K562 (cell line): ENCODE results near the gene GINS2. TPM values are rescaled to one million over a fixed set of nuclear protein-coding genes. Genes with fewer than 3 reads are reported as not detected.

ENCODE experiments used
- JUN ChIP-seq, 2 experiments: sonication (generic) in 1 of 2; formaldehyde crosslinking in 1 of 2; IDR thresholded peaks; 2 replicates each; pipeline versions ENCODE4 v1.6.1 to v1.8.0; 2012 to 2022; ENCODE audit warnings: borderline replicate concordance in 2 of 2, mild to moderate bottlenecking in 2 of 2, improper control_type of control experiment in 1 of 2, low read depth in 1 of 2, low read length in 1 of 2, missing genetic modification reagents in 1 of 2
- MEIS2 ChIP-seq: fragments of 450-650 bp; IDR thresholded peaks from 2 replicates; pipeline ENCODE4 v1.6.1; 2014; ENCODE audit warnings: mild to moderate bottlenecking; ENCODE audit not compliant: partially characterized antibody
- NR3C1 ChIP-seq: sonication (generic); formaldehyde crosslinking; IDR thresholded peaks from 2 replicates; pipeline ENCODE4 v1.8.1; 2022; ENCODE audit warnings: missing genetic modification reagents
- SRSF9 ChIP-seq: fragments of 200-400 bp; formaldehyde crosslinking; IDR thresholded peaks from 2 replicates; pipeline ENCODE4 v1.6.1; 2017; ENCODE audit warnings: low read depth, low read length, borderline replicate concordance
- TBL1XR1 ChIP-seq, 2 experiments: IDR thresholded peaks; 2 replicates each; pipeline ENCODE4 v1.6.1; 2012; ENCODE audit warnings: improper control_type of control experiment in 2 of 2, low read length in 2 of 2, mild to moderate bottlenecking in 1 of 2
- ZNF134 ChIP-seq: fragments of 250-450 bp; sonication (Bioruptor Pico); conservative IDR thresholded peaks from 2 replicates; pipeline ENCODE4 v1.4.0; 2020
- ZSCAN29 ChIP-seq: fragments of 450-650 bp; IDR thresholded peaks from 2 replicates; pipeline ENCODE4 v1.6.1; 2017
- polyA plus RNA-seq, 8 experiments: library from polyadenylated mRNA; depleted of rRNA in 4 of 8; stranded (reverse) in 5 of 8; unstranded in 3 of 8; fragments of >200 nt; fragmentation: Nextera tagmentation in 2 of 8; fragmentation: Illumina TruSeq in 1 of 8; extraction: Ambion mirVana in 2 of 8; extraction: Trizol in 1 of 8; gene quantifications; 2 replicates each; pipeline versions ENCODE4 v1.2.1 to v1.2.3, GENCODE V29; 2011 to 2014; ENCODE audit warnings: inconsistent platforms in 1 of 8, missing spikeins in 1 of 8
- total RNA-seq, 7 experiments: library from RNA; depleted of rRNA in 6 of 7; stranded (reverse); fragments of >200 nt in 6 of 7; fragmentation: Illumina TruSeq in 2 of 7; extraction: Trizol in 2 of 7; gene quantifications; 2 replicates each; pipeline versions ENCODE4 v1.2.1 to v1.2.3, GENCODE V29; 2011 to 2021; ENCODE audit warnings: low replicate concordance in 1 of 7
- TF ChIP-seq, protein P1 (sequence below): fragments of 250-450 bp; sonication (Bioruptor Pico); IDR thresholded peaks from 2 replicates; pipeline ENCODE4 v1.5.0; 2021; ENCODE audit warnings: mild to moderate bottlenecking, moderate library complexity
- TF ChIP-seq, protein P2 (sequence below): sonication (generic); formaldehyde crosslinking; IDR thresholded peaks from 2 replicates; pipeline ENCODE4 v1.8.0; 2023; ENCODE audit warnings: missing genetic modification reagents, mild to moderate bottlenecking, borderline replicate concordance
- TF ChIP-seq, protein P3 (sequence below): fragments of 450-650 bp; IDR thresholded peaks from 2 replicates; pipeline ENCODE4 v1.6.1; 2018; ENCODE audit warnings: mild to moderate bottlenecking, low read depth; ENCODE audit not compliant: partially characterized antibody
- TF ChIP-seq, protein P4 (sequence below): fragments of 450-650 bp; IDR thresholded peaks from 2 replicates; pipeline ENCODE4 v1.6.1; 2016; ENCODE audit warnings: antibody characterized with exemption
- TF ChIP-seq, protein P5 (sequence below): sonication (generic); formaldehyde crosslinking; IDR thresholded peaks from 2 replicates; pipeline ENCODE4 v1.8.1; 2023; ENCODE audit warnings: mild to moderate bottlenecking, missing genetic modification reagents

GINS2 gene
- total and polyA plus RNA-seq, 9 of the 15 experiments (the other 6 are each of a cell fraction or from before 2014, with no cell fraction given), result 40.4 to 76.2 (median 44.6) TPM

DNA sequence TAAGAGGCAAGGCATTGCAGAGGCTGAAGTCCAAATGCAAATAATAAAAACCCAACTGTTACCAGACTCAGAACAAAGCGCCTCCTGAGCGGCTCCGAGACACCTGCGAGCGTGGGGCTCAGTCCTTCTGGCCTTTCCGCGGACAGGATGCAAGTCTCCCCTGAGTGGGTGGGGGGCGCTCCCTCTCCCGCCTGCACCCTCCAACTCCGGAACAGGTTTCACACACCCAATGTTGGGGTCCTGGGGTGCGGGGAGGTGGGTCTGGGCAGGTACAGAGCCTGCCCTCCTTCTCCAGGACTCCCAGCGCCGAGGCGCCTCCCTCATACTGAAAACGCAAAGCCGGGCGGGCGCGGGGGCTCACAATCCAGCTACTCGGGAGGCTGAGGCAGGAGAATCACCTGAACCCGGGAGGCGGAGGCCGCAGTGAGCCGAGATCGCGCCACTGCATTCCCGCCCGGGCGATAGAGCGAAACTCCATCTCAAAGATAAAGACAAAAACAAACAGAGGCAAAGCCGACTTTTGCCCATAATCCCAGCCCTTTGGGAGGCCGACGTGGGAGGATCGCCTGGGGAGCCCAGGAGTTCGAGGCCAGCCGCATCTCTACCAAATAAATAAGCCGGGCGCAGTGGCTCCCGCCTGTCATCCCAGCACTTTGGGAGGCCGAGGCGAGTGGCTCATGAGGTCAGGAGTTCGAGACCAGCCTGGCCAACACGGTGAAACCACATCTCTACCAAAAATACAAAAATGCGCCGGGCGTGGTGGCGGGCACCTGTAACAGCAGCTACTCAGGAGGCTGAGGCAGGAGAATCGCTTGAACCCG lies 893 bp downstream of the GINS2 start (continued):
- TF ChIP-seq, protein P1, sequence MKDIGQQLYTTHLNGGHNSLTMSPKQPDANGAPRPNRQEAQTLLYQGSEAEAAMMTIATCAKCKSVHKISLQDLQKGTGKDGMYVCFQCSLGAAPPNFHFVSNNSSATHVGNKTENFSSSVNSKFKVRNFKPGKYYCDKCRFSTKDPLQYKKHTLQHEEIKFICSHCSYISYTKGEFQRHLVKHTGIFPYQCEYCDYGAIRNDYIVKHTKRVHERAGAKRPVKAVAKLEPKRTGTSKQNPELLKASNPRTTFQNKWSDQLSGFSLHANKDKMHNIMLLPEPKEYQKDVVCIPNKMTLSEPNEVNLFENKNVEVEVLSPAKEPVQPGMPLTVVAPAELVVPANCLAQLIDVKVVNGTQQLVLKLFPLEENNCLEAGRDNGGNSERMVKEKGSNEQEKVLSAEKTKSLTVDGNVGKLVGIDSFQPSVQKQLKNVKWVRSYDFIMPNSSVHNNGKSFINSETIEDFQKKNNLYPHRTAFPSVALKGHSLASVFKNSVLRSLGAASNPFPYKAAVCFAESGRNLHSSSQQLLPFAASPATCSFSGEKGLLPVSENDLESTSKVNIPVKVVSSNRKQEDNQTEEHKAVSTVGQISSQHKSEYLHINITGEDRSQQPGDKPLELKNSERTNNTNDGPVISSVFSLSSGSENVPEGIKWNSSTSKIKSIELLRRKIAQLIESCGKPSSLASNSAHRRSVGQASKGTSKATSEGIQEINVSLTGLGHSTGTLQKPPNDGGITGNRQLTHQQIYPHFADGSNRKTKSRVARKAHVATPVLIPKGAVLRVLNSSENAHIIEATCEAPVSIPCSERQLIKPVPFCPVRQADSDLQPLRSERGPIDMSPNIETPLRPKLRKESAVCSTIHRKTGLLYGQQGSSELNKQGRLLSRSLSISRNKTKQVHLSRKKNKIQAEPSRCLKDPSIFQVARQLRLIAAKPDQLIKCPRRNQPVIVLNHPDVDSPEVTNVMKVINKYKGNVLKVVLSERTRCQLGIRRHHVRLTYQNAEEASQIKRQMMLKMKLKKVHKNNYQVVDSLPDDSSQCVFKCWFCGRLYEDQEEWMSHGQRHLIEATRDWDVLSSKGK (CRISPR knock-in tag), result no peak
- TF ChIP-seq, protein P2, sequence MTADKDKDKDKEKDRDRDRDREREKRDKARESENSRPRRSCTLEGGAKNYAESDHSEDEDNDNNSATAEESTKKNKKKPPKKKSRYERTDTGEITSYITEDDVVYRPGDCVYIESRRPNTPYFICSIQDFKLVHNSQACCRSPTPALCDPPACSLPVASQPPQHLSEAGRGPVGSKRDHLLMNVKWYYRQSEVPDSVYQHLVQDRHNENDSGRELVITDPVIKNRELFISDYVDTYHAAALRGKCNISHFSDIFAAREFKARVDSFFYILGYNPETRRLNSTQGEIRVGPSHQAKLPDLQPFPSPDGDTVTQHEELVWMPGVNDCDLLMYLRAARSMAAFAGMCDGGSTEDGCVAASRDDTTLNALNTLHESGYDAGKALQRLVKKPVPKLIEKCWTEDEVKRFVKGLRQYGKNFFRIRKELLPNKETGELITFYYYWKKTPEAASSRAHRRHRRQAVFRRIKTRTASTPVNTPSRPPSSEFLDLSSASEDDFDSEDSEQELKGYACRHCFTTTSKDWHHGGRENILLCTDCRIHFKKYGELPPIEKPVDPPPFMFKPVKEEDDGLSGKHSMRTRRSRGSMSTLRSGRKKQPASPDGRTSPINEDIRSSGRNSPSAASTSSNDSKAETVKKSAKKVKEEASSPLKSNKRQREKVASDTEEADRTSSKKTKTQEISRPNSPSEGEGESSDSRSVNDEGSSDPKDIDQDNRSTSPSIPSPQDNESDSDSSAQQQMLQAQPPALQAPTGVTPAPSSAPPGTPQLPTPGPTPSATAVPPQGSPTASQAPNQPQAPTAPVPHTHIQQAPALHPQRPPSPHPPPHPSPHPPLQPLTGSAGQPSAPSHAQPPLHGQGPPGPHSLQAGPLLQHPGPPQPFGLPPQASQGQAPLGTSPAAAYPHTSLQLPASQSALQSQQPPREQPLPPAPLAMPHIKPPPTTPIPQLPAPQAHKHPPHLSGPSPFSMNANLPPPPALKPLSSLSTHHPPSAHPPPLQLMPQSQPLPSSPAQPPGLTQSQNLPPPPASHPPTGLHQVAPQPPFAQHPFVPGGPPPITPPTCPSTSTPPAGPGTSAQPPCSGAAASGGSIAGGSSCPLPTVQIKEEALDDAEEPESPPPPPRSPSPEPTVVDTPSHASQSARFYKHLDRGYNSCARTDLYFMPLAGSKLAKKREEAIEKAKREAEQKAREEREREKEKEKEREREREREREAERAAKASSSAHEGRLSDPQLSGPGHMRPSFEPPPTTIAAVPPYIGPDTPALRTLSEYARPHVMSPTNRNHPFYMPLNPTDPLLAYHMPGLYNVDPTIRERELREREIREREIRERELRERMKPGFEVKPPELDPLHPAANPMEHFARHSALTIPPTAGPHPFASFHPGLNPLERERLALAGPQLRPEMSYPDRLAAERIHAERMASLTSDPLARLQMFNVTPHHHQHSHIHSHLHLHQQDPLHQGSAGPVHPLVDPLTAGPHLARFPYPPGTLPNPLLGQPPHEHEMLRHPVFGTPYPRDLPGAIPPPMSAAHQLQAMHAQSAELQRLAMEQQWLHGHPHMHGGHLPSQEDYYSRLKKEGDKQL (CRISPR knock-in tag), result no peak
- no peak for TF ChIP-seq ZNF134
- 0 out of 2 replicates have a peak, but pooled peaks have one; percentile 51 for TF ChIP-seq ZSCAN29
- TF ChIP-seq NR3C1 (CRISPR knock-in tag), result 0 out of 2 replicates have a peak, but pooled peaks have one; percentile 10
- no peak for TF ChIP-seq SRSF9
- TF ChIP-seq, protein P3, sequence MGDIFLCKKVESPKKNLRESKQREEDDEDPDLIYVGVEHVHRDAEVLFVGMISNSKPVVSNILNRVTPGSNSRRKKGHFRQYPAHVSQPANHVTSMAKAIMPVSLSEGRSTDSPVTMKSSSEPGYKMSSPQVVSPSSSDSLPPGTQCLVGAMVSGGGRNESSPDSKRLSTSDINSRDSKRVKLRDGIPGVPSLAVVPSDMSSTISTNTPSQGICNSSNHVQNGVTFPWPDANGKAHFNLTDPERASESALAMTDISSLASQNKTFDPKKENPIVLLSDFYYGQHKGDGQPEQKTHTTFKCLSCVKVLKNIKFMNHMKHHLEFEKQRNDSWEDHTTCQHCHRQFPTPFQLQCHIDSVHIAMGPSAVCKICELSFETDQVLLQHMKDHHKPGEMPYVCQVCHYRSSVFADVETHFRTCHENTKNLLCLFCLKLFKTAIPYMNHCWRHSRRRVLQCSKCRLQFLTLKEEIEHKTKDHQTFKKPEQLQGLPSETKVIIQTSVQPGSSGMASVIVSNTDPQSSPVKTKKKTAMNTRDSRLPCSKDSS, result no peak
- TF ChIP-seq MEIS2, result no peak
- TF ChIP-seq, protein P4, sequence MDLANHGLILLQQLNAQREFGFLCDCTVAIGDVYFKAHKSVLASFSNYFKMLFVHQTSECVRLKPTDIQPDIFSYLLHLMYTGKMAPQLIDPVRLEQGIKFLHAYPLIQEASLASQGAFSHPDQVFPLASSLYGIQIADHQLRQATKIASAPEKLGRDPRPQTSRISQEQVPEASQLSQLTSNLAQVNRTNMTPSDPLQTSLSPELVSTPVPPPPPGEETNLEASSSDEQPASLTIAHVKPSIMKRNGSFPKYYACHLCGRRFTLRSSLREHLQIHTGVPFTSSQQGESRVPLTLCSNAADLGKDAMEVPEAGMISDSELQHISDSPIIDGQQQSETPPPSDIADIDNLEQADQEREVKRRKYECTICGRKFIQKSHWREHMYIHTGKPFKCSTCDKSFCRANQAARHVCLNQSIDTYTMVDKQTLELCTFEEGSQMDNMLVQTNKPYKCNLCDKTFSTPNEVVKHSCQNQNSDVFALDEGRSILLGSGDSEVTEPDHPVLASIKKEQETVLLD, result peak; percentile 22; the same call in 1 of the 2 replicates
- no peak for TF ChIP-seq TBL1XR1 (IDR thresholded peaks at IDR 0.05; ENCODE audit: low read length in 2 of 2)
- TF ChIP-seq JUN (IDR thresholded peaks at IDR 0.05; ENCODE audit: borderline replicate concordance, low read depth, low read length), result no peak
- TF ChIP-seq JUN (CRISPR knock-in tag; IDR thresholded peaks at IDR 0.05; ENCODE audit: borderline replicate concordance), result 0 out of 2 replicates have a peak, but pooled peaks have one; percentile 5
- TF ChIP-seq, protein P5, sequence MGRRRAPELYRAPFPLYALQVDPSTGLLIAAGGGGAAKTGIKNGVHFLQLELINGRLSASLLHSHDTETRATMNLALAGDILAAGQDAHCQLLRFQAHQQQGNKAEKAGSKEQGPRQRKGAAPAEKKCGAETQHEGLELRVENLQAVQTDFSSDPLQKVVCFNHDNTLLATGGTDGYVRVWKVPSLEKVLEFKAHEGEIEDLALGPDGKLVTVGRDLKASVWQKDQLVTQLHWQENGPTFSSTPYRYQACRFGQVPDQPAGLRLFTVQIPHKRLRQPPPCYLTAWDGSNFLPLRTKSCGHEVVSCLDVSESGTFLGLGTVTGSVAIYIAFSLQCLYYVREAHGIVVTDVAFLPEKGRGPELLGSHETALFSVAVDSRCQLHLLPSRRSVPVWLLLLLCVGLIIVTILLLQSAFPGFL (CRISPR knock-in tag), result no peak
